ENCODE data around the gene CRELD2. TPM values are rescaled to one million over a fixed set of nuclear protein-coding genes. Genes with fewer than 3 reads are reported as not detected.

Gene CRELD2
- total and polyA plus RNA-seq, 2 experiments from 2014 or later: 35.7 to 47.7 TPM

GRCh38 chr22:49911881-49912625, 6.4 kb upstream of the CRELD2 start (continued):
- TF ChIP-seq CTCF (conservative IDR thresholded peaks at IDR 0.05; ENCODE audit: low read depth in 2 of 2) (no peak), POLR2AphosphoS5 (IDR thresholded peaks at IDR 0.05; ENCODE audit: low read depth) (no peak), STAT1 (IDR thresholded peaks at IDR 0.05; ENCODE audit: unreplicated experiment) (no peak), JUNB (IDR thresholded peaks at IDR 0.05; ENCODE audit: unreplicated experiment) (no peak), ZNF331 (CRISPR knock-in tag; IDR thresholded peaks at IDR 0.05; ENCODE audit: low read depth) (no peak), REST (IDR thresholded peaks at IDR 0.05; ENCODE audit: unreplicated experiment) (no peak), EZH2phosphoT487 (IDR thresholded peaks at IDR 0.05; ENCODE audit: unreplicated experiment) (no peak), NANOG (IDR thresholded peaks at IDR 0.05; ENCODE audit: borderline replicate concordance) (no peak)

GRCh38 chr22:49913026-49913425, 5.4 kb upstream of the CRELD2 start:
- Mint-ChIP-seq H3K4me3 (no peak overlapping the region), H3K27me3 (ENCODE audit: insufficient read depth, low read depth, poor library complexity) (peaks cover 7% of the 10 kb centered on the region), H3K9me3 (no peaks in the 10 kb centered on the region), H3K4me1 (no peaks in the 10 kb centered on the region; the same call in 2 of the 3 replicates), H3K27ac (no peak overlapping the region), H3K36me3 (ENCODE audit: low read depth) (peaks cover 3% of the 10 kb centered on the region; the same call in 1 of the 3 replicates)
- DNase-seq (ENCODE audit: low spot score) (no peak), ATAC-seq (no peak)
- no peaks in the 10 kb centered on the region for H3K9me2 ChIP-seq (ENCODE audit: insufficient read depth)
- no peak overlapping the region for H2AFZ ChIP-seq
- H3K4me3 ChIP-seq: no peak overlapping the region
- H3F3A ChIP-seq (replicated peaks; ENCODE audit: low read depth): peaks cover 6% of the 10 kb centered on the region; the same call in 1 of the 2 replicates
- no peaks in the 10 kb centered on the region; the same call in 1 of the 2 replicates for H4K20me1 ChIP-seq (replicated peaks; ENCODE audit: insufficient read depth)
- no peaks in the 10 kb centered on the region for H3K27me3 ChIP-seq (ENCODE audit: insufficient read depth)
- H3K4me1 ChIP-seq (ENCODE audit: insufficient read depth): no peaks in the 10 kb centered on the region; the same call in 1 of the 2 replicates
- H3K36me3 ChIP-seq (ENCODE audit: insufficient read depth): no peaks in the 10 kb centered on the region
- H3K27ac ChIP-seq (ENCODE audit: low read depth): no peak overlapping the region
- H3K4me2 ChIP-seq: no peak overlapping the region
- H3K79me2 ChIP-seq (replicated peaks; ENCODE audit: insufficient read depth): peaks cover 17% of the 10 kb centered on the region
- TF ChIP-seq CTCF (conservative IDR thresholded peaks at IDR 0.05; ENCODE audit: low read depth in 2 of 2): no peak
- no peak for TF ChIP-seq NANOG (IDR thresholded peaks at IDR 0.05; ENCODE audit: borderline replicate concordance)
- no peak for TF ChIP-seq ZNF114 (CRISPR knock-in tag; IDR thresholded peaks at IDR 0.05)
- TF ChIP-seq EZH2phosphoT487 (IDR thresholded peaks at IDR 0.05; ENCODE audit: unreplicated experiment): no peak
- TF ChIP-seq ZNF331 (CRISPR knock-in tag; IDR thresholded peaks at IDR 0.05; ENCODE audit: low read depth): no peak
- no peak for TF ChIP-seq STAT1 (IDR thresholded peaks at IDR 0.05; ENCODE audit: unreplicated experiment)

All from GM23338 (cell line).